HG03439 (cell line): ENCODE results near the gene SFXN5.

Source experiments
- ATAC-seq: cut with Tn5 transposase; IDR thresholded peaks from one replicate; pipeline ENCODE4 v1.9.1; 2021; ENCODE audit warnings: mild to moderate bottlenecking, moderate library complexity; ENCODE audit not compliant: unreplicated experiment

Gene SFXN5

DNA sequence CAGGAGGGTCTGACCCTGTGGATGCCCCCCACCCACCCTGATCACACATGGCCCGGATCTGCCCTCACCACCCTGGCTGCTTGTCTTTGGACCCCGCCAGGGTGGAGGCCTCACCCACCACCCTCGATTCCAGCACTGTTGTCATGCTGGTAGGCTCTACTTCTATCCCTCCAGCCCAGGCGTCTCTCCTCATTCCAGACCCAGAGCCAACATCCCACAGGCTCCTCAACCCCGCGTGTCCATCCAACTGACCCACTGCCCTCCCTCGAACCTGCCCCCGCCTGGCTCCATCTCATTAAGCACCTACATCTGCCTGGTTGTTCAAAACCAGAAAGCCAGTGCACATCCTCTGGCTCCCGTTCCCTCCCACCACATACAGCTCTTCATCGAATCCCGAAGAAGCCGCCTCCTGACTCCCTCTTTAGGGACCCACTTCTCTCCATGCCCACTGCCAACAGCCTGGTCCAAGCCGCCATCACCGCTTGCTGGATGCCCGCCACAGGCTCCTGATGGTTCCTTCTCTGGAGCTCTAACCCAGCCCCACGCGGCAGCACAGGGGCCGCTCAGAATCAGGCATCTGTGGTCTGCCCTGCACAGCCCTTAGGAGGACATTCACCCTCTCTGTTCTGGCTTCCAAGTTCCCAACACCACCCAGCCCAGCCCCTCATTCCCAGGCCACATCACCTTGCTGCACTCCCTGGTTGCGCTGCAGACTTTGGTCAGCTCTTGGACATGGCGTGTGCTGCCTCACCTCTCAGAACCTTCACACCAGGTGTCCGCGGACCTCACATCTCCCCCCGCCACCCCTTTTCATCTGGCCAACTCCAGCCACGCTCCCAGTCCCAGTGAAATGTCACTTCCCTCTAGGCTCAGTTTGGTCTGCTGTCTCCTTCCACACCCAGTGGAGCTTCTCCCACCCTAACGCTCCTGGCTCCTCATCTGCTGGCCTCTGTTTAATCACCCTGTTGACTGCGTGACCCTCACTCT is 111.2 kb downstream of the SFXN5 start:
- ATAC-seq, result no peak

GRCh38 chr2:72959554-72959953 is 112.0 kb downstream of the SFXN5 start:
- ATAC-seq, result no peak

DNA sequence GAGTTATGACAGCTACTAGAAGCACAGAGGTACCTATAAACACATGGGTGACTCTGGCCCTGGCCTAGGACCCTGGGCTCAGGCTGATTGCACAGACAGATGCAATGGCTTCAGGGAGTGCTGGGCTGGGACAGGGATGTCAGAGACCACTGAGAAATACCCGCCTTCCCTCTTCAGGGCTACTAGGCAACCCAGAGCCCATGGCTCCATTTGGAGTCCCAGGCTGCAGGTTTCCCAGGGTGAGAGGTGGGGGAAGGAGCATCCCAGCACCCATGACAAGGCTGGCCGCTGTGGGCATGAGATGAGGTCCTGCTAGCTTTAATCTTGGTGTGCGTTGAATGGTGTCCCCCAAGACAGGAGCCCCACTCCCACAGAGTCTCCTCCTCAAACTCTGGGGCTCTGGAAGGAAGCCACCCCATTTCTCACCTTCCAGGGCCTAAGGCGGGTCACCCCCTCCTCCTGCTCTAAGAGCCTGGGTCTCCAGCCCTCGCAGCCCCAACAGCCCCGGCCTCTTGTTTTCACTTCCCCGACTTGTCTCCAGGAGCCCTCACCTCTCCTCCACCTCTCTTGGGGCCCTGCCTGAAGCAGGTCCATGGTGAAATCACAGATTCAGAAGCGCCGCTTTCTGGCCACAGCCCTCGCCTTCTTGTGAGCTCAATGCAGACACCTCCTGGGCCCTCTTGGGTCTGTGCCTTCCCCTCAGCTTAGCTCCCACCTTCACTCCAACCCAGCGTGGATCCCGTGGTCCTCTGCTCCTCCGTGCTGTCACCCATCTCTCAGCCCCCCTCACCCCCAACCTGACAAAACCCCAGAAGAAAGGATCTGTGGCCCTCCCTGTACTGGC is 112.7 kb downstream of the SFXN5 start:
- ATAC-seq, result no peak

DNA sequence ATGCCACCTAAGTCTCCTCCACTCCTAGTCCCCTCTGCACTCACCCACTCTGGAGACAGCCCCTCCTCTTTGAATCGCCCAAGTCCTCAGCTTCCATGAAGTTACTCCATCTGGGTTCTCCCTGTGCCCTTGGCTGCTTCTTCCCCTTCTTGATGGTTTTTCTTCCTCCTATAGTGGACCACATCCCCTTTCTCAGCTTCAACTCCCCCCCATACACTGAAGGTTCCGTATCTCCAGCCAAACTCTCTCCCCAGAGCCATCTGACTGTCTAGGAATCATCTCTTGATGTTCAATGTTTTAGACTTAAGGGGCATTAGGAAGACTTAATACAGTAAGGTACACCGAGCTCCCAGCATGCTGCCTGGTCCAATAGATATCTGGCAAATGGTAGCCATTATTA is 114.6 kb downstream of the SFXN5 start:
- no peak for ATAC-seq

DNA sequence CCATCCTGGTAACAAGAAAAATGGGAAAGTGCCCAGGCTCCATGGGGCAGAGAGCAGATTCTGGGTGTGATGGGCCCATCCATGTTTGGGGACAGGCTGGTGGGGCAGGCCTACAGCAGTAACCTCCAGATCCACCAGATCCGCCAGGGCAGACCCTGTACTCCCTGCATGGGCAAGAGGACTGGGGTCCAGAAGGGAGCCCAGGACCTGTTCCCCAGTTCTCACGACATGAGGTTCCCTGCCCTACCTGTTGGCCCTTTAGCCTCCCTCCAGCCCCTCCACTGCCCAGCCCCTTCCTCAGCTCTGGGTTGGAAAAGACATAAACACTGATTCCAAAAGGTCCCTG is 115.5 kb downstream of the SFXN5 start:
- no peak for ATAC-seq

- ATAC-seq, result no peak
Measured at GRCh38 chr2:72955228-72956049, 116.1 kb downstream of the SFXN5 start.

DNA sequence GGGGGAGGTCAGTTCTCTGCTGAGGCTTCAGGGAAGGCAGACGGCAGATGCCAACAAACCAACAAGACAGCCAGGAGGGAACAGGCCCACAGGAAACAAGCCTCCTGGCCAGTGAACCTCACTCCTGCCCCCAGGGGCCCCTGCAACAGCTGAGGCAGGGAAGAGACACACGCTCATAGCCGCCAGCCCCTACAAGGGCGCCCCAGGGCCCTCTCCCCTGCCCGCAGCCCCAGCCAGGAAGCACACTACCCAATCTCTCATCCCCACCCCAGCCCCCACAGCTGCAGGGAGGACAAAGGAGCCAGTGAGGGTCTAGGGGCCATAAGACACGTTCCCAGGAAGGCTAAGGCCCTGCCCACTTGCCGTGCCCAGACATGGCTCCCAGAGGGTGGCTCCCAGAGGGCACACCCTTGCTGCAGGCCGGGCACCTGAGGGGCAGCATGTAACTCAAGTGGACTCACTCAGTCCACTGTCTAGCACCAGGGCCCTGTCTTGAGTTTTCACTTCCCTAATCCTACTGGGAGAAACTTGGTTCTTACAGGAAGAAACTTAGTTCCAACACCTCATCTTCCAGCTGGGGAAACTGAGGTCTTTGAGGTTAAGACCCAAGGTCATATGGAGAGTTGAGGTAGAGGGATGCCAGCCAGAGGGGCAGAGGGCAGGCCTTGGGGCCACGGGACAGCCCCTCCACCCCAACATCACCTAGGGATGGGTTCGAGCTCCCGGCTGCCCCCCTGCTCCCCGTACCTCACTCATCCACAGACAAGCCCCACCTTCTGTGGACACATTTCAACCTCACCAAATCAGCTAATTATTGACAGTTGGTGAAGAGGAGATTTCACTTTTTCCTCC is 116.9 kb downstream of the SFXN5 start:
- ATAC-seq, result no peak

GRCh38 chr2:72953976-72954375 is 117.5 kb downstream of the SFXN5 start:
- ATAC-seq, result no peak

DNA sequence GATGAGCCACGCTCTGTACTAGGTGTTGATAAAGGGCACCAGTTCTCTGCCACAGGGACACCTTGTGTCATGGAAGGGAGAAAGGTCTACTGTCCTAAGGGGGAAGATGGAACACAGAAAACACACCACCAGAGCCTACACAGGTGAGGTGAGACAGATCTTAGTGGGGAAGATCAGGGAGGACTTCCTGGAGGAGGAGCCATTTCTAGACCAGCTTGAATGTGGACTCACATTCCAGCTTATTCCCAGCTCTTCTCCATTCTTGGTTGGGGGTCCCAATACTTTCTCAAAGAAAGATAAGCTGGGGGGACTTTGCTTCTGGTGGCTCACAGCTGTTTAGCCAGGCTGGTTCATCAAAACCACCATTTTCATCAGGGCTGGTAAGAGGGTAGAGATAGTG is 118.0 kb downstream of the SFXN5 start:
- ATAC-seq, result no peak

- ATAC-seq, result no peak
Measured at GRCh38 chr2:72952961-72953360, 118.6 kb downstream of the SFXN5 start.

DNA sequence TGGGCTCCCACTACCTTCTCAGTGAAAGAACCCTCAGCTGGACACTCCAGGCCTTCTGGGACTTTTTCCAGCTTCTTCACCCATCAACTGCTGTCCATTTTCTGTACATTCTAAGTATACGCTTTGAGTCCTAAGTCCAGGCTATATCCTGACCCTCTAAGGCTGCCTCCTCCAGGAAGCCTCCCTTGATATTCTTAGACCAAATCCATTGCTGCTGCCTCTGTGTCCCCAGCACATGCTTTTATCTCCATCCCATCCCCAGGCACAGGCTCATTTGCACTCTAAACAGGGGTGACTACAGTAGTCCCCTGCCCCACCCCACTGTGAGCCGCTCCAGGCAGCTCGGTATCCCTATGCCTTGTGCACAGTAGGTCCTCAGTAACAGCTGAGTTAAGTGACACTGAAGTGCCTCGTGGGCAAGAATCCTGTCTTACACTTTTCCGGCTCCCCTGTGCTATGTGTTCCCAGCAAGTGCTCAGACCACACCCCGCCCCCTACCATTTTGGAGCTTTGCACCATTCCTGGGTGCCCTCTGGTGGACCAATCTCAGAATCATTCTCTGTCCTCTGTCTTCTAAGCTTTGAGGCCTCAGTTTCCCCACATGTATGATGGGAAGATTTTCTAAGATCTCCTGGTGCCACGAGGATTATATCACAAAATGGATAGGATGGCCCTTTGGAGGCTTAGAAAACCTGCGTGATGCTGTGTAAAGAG is 119.2 kb downstream of the SFXN5 start:
- no peak for ATAC-seq

GRCh38 chr2:72951303-72952095 is 120.0 kb downstream of the SFXN5 start:
- no peak for ATAC-seq

DNA sequence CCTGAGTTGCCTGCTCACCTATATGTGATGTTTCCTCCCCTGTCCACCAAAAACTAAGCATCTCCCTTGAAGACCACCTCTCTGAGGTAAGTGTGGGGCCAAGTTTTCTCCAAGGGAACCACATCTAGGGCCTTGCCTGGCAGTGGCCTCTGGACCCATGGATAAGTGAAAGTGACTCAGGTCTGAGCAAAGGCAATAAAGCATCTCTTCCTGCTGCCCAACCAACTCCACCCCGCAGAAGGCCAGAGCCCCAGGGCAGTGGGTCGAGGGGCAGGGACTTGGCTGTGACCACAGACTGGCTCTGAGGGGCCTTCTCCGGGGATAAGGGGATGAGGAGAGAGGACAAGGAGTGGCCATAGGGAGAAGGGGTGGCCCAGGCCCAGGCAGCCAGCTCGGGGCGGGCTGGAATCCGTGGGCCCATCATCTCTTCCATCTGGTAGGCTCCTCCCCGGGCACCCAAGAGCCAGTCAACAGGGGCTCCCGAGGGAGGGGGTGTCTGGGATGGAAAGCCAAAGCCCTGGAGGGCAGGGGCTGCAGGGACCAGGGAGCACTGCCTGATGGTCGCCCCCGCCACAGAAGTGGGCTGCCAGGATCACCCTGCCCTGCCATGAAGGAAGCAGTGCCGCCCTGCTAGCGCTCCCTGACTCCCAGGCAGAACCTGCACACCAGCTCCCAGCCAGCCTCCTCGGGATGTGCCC is 120.8 kb downstream of the SFXN5 start:
- no peak for ATAC-seq

- ATAC-seq, result no peak
Measured at GRCh38 chr2:72949642-72950041, 121.9 kb downstream of the SFXN5 start.

DNA sequence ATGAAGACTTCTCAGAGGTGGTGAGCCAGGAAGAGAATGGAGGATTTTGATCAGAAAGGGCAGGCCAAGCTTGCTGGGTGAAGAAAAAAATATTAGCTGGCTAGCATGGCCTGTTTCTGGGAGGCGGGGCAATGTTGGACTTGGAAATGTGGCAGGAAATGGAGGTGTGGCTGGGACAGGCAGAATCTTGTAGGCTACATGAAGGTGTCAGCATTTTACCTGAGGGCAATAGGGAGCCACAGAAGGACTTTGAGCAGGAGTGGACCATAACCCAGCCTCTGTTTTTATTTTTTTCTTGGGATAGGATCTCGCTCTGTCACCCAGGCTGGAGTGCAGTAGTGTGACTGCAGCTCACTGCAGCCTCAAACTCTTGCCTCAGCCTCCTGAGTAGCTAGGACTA is 122.5 kb downstream of the SFXN5 start:
- no peak for ATAC-seq

GRCh38 chr2:72947952-72948830 is 123.3 kb downstream of the SFXN5 start:
- ATAC-seq, result no peak

GRCh38 chr2:72946466-72946865 is 125.0 kb downstream of the SFXN5 start:
- no peak for ATAC-seq
